Mucosa of rectum (tissue), 2 donors: ENCODE results near the gene SF3B6.
"Not testable (repeated sequence)": the region's sequence is repeated elsewhere in the genome, so short reads cannot be mapped to it uniquely, and the experiment has no call there.

Experiments
- H3K27ac ChIP-seq, 2 donors: one replicate each; pipeline ENCODE4 v1.7.0; 2013; ENCODE audit warnings: inconsistent platforms in 2 of 2, low read depth in 2 of 2, low read length in 2 of 2
- H3K27me3 ChIP-seq, 2 donors: one replicate each; pipeline ENCODE4 v1.7.0; 2013; ENCODE audit warnings: low read length in 2 of 2; ENCODE audit not compliant: control insufficient read depth in 2 of 2, insufficient read depth in 2 of 2
- H3K36me3 ChIP-seq, 2 donors: one replicate each; pipeline ENCODE4 v1.7.0; 2013; ENCODE audit warnings: low read length in 2 of 2; ENCODE audit not compliant: control insufficient read depth in 2 of 2, insufficient read depth in 2 of 2
- H3K4me1 ChIP-seq, 2 donors: one replicate each; pipeline ENCODE4 v1.7.0; 2013; ENCODE audit warnings: low read length in 2 of 2, mild to moderate bottlenecking in 1 of 2; ENCODE audit not compliant: control insufficient read depth in 2 of 2, insufficient read depth in 2 of 2
- H3K4me3 ChIP-seq, 2 donors: one replicate each; pipeline ENCODE4 v1.7.0; 2013; ENCODE audit warnings: low read length in 2 of 2
- H3K9ac ChIP-seq, 2 donors: one replicate each; pipeline ENCODE4 v1.7.0; 2013; ENCODE audit warnings: low read length in 2 of 2, low read depth in 1 of 2, mild to moderate bottlenecking in 1 of 2
- H3K9me3 ChIP-seq, 2 donors: one replicate each; pipeline ENCODE4 v1.7.0; 2013; ENCODE audit warnings: low read length in 2 of 2; ENCODE audit not compliant: control insufficient read depth in 2 of 2
- donor health status: healthy.
- donor health status: Normal muscosa, but diverticular disease.

The SF3B6 gene

GRCh38 chr2:24095171-24095677 lies 19.1 kb upstream of the SF3B6 start:
- not testable (repeated sequence) for H3K27me3 ChIP-seq, H3K4me3 ChIP-seq, H3K9me3 ChIP-seq, H3K36me3 ChIP-seq, H3K27ac ChIP-seq, H3K9ac ChIP-seq, H3K4me1 ChIP-seq

- not testable (repeated sequence) for H3K4me3 ChIP-seq, H3K27ac ChIP-seq, H3K4me1 ChIP-seq, H3K36me3 ChIP-seq, H3K9ac ChIP-seq, H3K27me3 ChIP-seq, H3K9me3 ChIP-seq
Observed at GRCh38 chr2:24093270-24093669, 17.1 kb upstream of the SF3B6 start.

- no peaks in the 10 kb centered on the region for H3K9me3 ChIP-seq
- no peaks in the 10 kb centered on the region for H3K36me3 ChIP-seq
- H3K4me1 ChIP-seq, result peaks cover 6% of the 10 kb centered on the region in 2 donors
- no peaks in the 10 kb centered on the region for H3K27me3 ChIP-seq
- no peak overlapping the region for H3K4me3 ChIP-seq
- H3K27ac ChIP-seq, result no peak overlapping the region
- H3K9ac ChIP-seq, result no peak overlapping the region
Observed at GRCh38 chr2:24088821-24089359, 12.8 kb upstream of the SF3B6 start.

GRCh38 chr2:24087032-24087431 lies 10.9 kb upstream of the SF3B6 start:
- Histone ChIP-seq H3K36me3 (peaks cover 9 to 10% of the 10 kb centered on the region in 2 donors), H3K27me3 (no peaks in the 10 kb centered on the region), H3K9me3 (no peaks in the 10 kb centered on the region), H3K4me1 (peaks cover 15 to 17% of the 10 kb centered on the region in 2 donors), H3K9ac (no peak overlapping the region), H3K4me3 (no peak overlapping the region), H3K27ac (no peak overlapping the region)

GRCh38 chr2:24086241-24086640 lies 10.1 kb upstream of the SF3B6 start:
- Histone ChIP-seq H3K9ac (no peak overlapping the region), H3K4me1 (peaks cover 15 to 17% of the 10 kb centered on the region in 2 donors), H3K27me3 (no peaks in the 10 kb centered on the region), H3K27ac (no peak overlapping the region), H3K36me3 (peaks cover 10 to 14% of the 10 kb centered on the region in 2 donors), H3K9me3 (no peaks in the 10 kb centered on the region), H3K4me3 (no peak overlapping the region)

- peaks cover 18 to 22% of the 10 kb centered on the region in 2 donors for H3K36me3 ChIP-seq
- no peaks in the 10 kb centered on the region for H3K9me3 ChIP-seq
- peak overlapping the region; percentile 91 to 95 for H3K27ac ChIP-seq
- peak overlapping the region; percentile 87 to 92 for H3K4me3 ChIP-seq
- peak overlapping the region; percentile 84 to 88 for H3K9ac ChIP-seq
- peaks cover 15 to 17% of the 10 kb centered on the region in 2 donors for H3K4me1 ChIP-seq
- no peaks in the 10 kb centered on the region for H3K27me3 ChIP-seq
Observed at GRCh38 chr2:24085200-24085489, 9.0 kb upstream of the SF3B6 start.

GRCh38 chr2:24084386-24085199 lies 8.5 kb upstream of the SF3B6 start, which contains the start of gene TP53I3:
Gene TP53I3 (minus strand): TSS chr2:24084834. CDS start chr2:24084326, 508 bp downstream.
- H3K4me3 ChIP-seq, result peak within 1 kb of the TSS; percentile 87 to 92
- no peaks in the 10 kb centered on the region for H3K27me3 ChIP-seq
- peaks cover 15 to 17% of the 10 kb centered on the region in 2 donors for H3K4me1 ChIP-seq
- H3K9ac ChIP-seq, result peak within 1 kb of the TSS; percentile 84 to 88
- H3K36me3 ChIP-seq, result peaks cover 21 to 24% of the 10 kb centered on the region in 2 donors
- no peaks in the 10 kb centered on the region for H3K9me3 ChIP-seq
- H3K27ac ChIP-seq, result peak within 1 kb of the TSS; percentile 91 to 95

- Histone ChIP-seq H3K36me3 (peaks cover 24 to 31% of the 10 kb centered on the region in 2 donors), H3K4me1 (peaks cover 15 to 17% of the 10 kb centered on the region in 2 donors), H3K27me3 (no peaks in the 10 kb centered on the region), H3K27ac (peak overlapping the region; percentile 91 to 95), H3K4me3 (peak overlapping the region; percentile 87 to 92), H3K9ac (peak overlapping the region; percentile 84 to 88), H3K9me3 (no peaks in the 10 kb centered on the region)
Observed at GRCh38 chr2:24083567-24084385, 7.7 kb upstream of the SF3B6 start.

- peak overlapping the region; percentile 91 to 95 for H3K27ac ChIP-seq
- no peaks in the 10 kb centered on the region for H3K9me3 ChIP-seq
- H3K4me1 ChIP-seq, result peaks cover 15 to 20% of the 10 kb centered on the region in 2 donors
- H3K27me3 ChIP-seq, result no peaks in the 10 kb centered on the region
- peak overlapping the region; percentile 84 to 88 for H3K9ac ChIP-seq
- peak overlapping the region; percentile 87 to 92 for H3K4me3 ChIP-seq
- peaks cover 24 to 32% of the 10 kb centered on the region in 2 donors for H3K36me3 ChIP-seq
Observed at GRCh38 chr2:24082787-24083566, 6.9 kb upstream of the SF3B6 start.
